Measurements from ENCODE around the gene APCDD1. TPM values are rescaled to one million over a fixed set of nuclear protein-coding genes. Genes with fewer than 3 reads are reported as not detected.
A peak's percentile ranks its signal among the peaks of the same experiment; 100 is the strongest.

Gene APCDD1
- total and polyA plus RNA-seq, 10 donors = 0.93 to 11.8 (median 5.6) TPM

DNA sequence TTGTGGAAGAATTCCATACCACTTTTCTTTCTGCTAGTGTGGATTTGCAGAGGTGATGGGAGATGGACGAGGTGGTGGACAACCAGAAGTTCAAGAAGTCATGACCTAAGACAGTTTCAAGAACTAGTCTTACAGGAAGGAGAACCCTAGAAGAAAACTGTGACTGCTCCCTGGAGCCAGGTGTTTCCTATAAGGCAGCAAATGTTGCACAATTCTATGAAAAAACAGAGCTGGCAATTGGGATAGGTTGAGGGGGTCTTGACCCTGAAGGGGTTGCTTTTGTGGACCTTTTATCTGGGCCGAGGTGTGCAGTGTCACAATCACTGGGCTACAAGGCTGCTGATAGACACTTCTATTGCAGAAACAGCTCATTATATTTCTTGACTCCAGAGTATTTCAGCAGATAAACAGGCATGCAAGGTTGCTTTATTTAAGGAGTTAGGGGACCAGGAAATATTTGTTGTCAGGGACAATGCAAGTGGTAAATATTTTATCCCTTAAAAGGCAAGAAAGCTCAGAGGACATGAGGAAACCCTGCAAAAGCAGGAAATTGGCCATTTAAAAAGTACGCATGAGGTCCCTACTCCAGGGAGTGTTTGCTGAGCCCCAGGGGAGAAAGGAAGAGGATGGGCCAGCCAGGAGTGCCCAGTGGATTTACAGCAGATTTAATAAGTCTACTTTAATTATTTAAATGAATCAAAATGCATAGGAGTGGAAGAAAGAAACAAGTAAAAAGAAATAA, 22.9 kb downstream of the APCDD1 start:
- intact Hi-C loops (cut with DNase I; ENCODE audit: low total_unique reads) = no loop called here

GRCh38 chr18:10477863-10478260, 23.4 kb downstream of the APCDD1 start:
- Histone ChIP-seq H3K27ac (peak overlapping the region in 1 of 8 donors; percentile 24), H3K27me3 (replicated peaks in 1 of 7) (peaks cover 0 to 20% (median 0%) of the 10 kb centered on the region in 7 donors), H3K36me3 (no peaks in the 10 kb centered on the region), H3K4me3 (no peak overlapping the region), H3K4me1 (peaks cover 11 to 59% (median 25%) of the 10 kb centered on the region in 6 donors), H3K9me3 (no peaks in the 10 kb centered on the region)
- no peak for TF ChIP-seq POLR2A (IDR thresholded peaks at IDR 0.05)
- TF ChIP-seq POLR2AphosphoS5 (IDR thresholded peaks at IDR 0.05) = no peak
- TF ChIP-seq, protein P1, sequence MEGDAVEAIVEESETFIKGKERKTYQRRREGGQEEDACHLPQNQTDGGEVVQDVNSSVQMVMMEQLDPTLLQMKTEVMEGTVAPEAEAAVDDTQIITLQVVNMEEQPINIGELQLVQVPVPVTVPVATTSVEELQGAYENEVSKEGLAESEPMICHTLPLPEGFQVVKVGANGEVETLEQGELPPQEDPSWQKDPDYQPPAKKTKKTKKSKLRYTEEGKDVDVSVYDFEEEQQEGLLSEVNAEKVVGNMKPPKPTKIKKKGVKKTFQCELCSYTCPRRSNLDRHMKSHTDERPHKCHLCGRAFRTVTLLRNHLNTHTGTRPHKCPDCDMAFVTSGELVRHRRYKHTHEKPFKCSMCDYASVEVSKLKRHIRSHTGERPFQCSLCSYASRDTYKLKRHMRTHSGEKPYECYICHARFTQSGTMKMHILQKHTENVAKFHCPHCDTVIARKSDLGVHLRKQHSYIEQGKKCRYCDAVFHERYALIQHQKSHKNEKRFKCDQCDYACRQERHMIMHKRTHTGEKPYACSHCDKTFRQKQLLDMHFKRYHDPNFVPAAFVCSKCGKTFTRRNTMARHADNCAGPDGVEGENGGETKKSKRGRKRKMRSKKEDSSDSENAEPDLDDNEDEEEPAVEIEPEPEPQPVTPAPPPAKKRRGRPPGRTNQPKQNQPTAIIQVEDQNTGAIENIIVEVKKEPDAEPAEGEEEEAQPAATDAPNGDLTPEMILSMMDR (IDR thresholded peaks at IDR 0.05 in 8 of 11, conservative IDR thresholded peaks at IDR 0.05 in 3 of 11) = no peak
- DNase-seq = no peak
- 70 to 91% (median 79%) methylated on average over 1 to 2 of the region's 2 CpGs for WGBS, 5 donors
- intact Hi-C loops (cut with DNase I; ENCODE audit: low total_unique reads) = no loop called here

More for the DNA sequence above, 22.9 kb downstream of the APCDD1 start:
- TF ChIP-seq POLR2A (IDR thresholded peaks at IDR 0.05) (no peak), POLR2AphosphoS5 (IDR thresholded peaks at IDR 0.05) (no peak)
- TF ChIP-seq, protein P1 (IDR thresholded peaks at IDR 0.05 in 8 of 11, conservative IDR thresholded peaks at IDR 0.05 in 3 of 11) = no peak
- WGBS, 5 donors = 13 to 24% (median 19%) methylated on average over 3 of the region's 3 CpGs
- Histone ChIP-seq H3K36me3 (no peaks in the 10 kb centered on the region), H3K9me3 (no peaks in the 10 kb centered on the region), H3K27me3 (replicated peaks in 1 of 7) (peaks cover 0 to 20% (median 0%) of the 10 kb centered on the region in 7 donors), H3K27ac (peak overlapping the region in 1 of 8 donors; percentile 24), H3K4me1 (peaks cover 5 to 53% (median 20%) of the 10 kb centered on the region in 6 donors), H3K4me3 (no peak overlapping the region)
- DNase-seq = no peak

DNA sequence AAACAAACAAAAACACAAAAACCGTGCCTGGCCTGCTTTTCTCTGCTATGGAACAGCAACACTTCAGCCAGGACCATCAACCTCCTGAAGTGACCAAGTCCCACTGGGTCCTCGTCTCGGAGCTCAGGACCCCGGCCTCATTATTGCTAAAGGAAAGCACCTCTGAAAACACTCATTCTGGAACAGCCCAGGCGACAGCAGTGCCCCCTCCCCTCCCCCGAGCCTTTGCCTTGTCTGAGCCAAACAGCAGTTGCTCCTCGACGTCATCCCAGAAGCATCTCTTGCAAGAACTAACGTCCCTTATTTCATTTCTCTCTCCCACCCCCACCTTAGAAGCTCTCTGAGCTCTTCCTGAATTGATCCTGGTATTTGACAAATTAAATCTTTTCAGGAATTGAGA, 27.4 kb downstream of the APCDD1 start:
- intact Hi-C loops (cut with DNase I; ENCODE audit: low total_unique reads) = no loop called here
- no peaks in the 10 kb centered on the region for H3K9me3 ChIP-seq
- peak overlapping the region in 3 of 8 donors; percentile 39 to 71 (median 39) for H3K27ac ChIP-seq
- no peak overlapping the region for H3K4me3 ChIP-seq
- WGBS, 5 donors = 71 to 82% (median 81%) methylated on average over 9 of the region's 9 CpGs
- no peak for DNase-seq
- TF ChIP-seq, protein P1 (IDR thresholded peaks at IDR 0.05 in 8 of 11, conservative IDR thresholded peaks at IDR 0.05 in 3 of 11) = no peak
- TF ChIP-seq POLR2AphosphoS5 (IDR thresholded peaks at IDR 0.05) (no peak), POLR2A (IDR thresholded peaks at IDR 0.05) (no peak)
- H3K27me3 ChIP-seq (replicated peaks in 1 of 7) = peaks cover 0 to 4% (median 0%) of the 10 kb centered on the region in 7 donors
- H3K4me1 ChIP-seq = peaks cover 9 to 54% (median 26%) of the 10 kb centered on the region in 6 donors
- H3K36me3 ChIP-seq = peaks cover 0 to 8% (median 0%) of the 10 kb centered on the region in 6 donors

DNA sequence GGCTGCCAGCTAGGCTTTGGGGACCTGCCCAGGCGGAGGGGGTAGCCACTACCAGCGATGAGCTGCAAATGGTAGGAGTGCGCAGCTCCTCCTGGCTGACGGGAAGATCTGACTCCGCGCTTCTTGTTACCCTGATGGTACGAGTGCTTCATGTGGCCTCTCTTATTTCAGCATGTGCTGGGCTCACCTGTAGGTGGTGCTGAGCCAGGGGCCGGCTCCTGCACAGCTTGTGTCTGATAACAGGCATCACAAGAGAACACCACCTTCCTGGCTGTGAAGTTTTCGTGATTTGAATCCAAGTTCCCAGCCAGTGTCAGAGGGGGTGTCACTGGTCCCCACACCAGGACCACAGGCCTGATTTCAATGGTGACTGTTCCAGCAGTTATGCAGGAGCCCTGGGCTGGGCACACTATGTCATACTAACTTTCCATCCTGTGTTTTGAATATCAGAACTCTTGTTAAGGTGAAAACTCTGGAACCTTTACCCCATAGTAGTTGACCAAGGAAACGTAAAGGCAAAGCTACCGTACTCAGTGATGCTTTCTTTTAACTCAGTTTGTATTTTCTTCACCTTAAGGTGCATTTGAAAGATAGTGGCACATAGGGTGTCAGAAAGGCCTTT, 28.0 kb downstream of the APCDD1 start:
- no peak for DNase-seq
- H3K27ac ChIP-seq = peak overlapping the region in 4 of 8 donors; percentile 39 to 71 (median 42)
- H3K27me3 ChIP-seq (replicated peaks in 1 of 7) = no peaks in the 10 kb centered on the region
- H3K4me3 ChIP-seq = peak overlapping the region in 1 of 8 donors; percentile 8
- intact Hi-C loops (cut with DNase I; ENCODE audit: low total_unique reads) = no loop called here
- TF ChIP-seq, protein P1 (IDR thresholded peaks at IDR 0.05 in 8 of 11, conservative IDR thresholded peaks at IDR 0.05 in 3 of 11) = peak in 1 of 11 experiments; percentile 2
- TF ChIP-seq POLR2A (IDR thresholded peaks at IDR 0.05) = no peak
- no peak for TF ChIP-seq POLR2AphosphoS5 (IDR thresholded peaks at IDR 0.05)
- WGBS, 5 donors = 85 to 91% (median 87%) methylated on average over 10 to 11 of the region's 11 CpGs
- H3K4me1 ChIP-seq = peaks cover 3 to 47% (median 20%) of the 10 kb centered on the region in 6 donors
- peaks cover 0 to 9% (median 0%) of the 10 kb centered on the region in 6 donors for H3K36me3 ChIP-seq
- H3K9me3 ChIP-seq = no peaks in the 10 kb centered on the region

All from spleen (tissue), 11 donors.